ENCODE results near the gene HGFAC. TPM values are rescaled to one million over a fixed set of nuclear protein-coding genes. Genes with fewer than 3 reads are reported as not detected.

HGFAC gene
- total and polyA plus RNA-seq, 10 of the 15 experiments (the other 5 are each of a cell fraction or from before 2014, with no cell fraction given), result 0.38 TPM; not detected in 9

DNA sequence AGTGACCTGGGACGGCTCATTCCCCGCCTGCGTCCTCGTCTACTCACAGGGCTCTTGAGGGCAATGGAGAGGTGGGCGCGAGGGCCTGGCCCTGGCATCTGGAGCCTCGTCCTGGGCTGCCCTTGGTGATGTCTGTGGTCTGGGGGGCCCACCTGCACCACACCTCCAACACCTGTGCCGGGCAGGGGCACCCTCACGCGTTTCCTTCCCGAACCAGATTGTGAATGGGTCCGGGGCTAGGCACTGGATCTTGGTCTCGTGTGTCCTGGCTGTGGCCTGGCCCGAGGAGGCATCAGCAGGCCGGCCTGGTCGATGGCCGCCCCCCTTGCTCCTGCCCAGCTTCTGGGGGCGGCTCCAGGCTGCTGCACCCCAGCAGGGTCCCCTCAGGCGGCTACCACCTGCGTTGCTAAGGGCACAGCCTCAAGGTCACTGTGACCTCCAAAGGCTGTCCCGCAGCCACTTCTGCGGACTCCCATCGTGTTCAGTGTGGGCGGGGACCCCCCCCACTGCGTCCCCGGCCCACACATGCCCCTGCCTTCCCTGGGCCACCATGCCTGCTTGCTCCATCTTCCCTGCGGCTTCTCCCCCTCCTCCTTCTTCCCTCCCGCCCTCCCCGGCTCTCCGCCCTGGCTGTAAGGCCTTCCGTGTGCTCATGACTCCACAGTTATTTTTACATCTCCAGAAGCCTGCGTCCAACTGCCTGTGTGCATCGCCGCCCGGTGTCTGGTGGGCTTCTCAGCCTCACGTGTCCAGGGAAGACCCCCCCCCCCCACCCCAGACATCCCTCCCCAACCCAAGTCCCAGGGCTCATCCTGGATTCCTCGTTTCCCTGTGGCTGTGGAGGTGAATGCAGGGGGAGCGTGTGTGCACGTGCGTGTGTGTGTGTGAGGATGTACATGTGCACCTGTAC lies 25.2 kb downstream of the HGFAC start:
- in situ Hi-C loops (cut with MboI) (no loop called here), intact Hi-C loops (cut with micrococcal nuclease; ENCODE audit: unreplicated experiment) (no loop called here)
- ChIA-PET CTCF (interaction anchor here (1.1 kb wide), 1 partner anchor 13 kb away, joined by 4 read pairs; no protein-coding TSS in a partner anchor), POLR2A (no interaction called here), SMC1A (ENCODE audit: uncharacterized antibody, unreplicated experiment) (no interaction called here), RAD21 (ENCODE audit: unreplicated experiment) (no interaction called here)
- H4K20me1 ChIP-seq (ENCODE audit: control insufficient read depth, insufficient read depth), result no peaks in the 10 kb centered on the region
- no peak overlapping the region for H3K9ac ChIP-seq (ENCODE audit: control insufficient read depth, insufficient read depth, low read length)
- no peaks in the 10 kb centered on the region for H3K79me2 ChIP-seq (ENCODE audit: control insufficient read depth, insufficient read depth, low read length)
- H2AFZ ChIP-seq (ENCODE audit: control insufficient read depth, low read depth, low read length), result no peak overlapping the region
- peaks cover 0 to 3% of the 10 kb centered on the region in 2 experiments; a peak in 2 of 4 replicates for H3K27me3 ChIP-seq (replicated peaks in 1 of 2; ENCODE audit: control insufficient read depth in 2 of 2, insufficient read depth in 2 of 2, low read length in 1 of 2)
- DNase-seq (ENCODE audit: low read depth, low spot score) (no peak), FAIRE-seq (no peak), ATAC-seq (no peak)
- H3K9me3 ChIP-seq (replicated peaks; ENCODE audit: control insufficient read depth, insufficient read depth, low read length), result no peaks in the 10 kb centered on the region; the same call in 2 of the 3 replicates
- BruUV-seq (replicated peaks), result no TSS peak
- WGBS (ENCODE audit: insufficient coverage, insufficient replicate concordance, low lambda C conversion rate, missing lambda C conversion rate), result 40% methylated on average over 28 of the region's 40 CpGs
- H3K4me3 ChIP-seq, result no peak overlapping the region
- TF ChIP-seq ATF2 (IDR thresholded peaks at IDR 0.05; ENCODE audit: low read length) (no peak), CHD2 (IDR thresholded peaks at IDR 0.05; ENCODE audit: borderline replicate concordance, low read depth, low read length) (no peak), MAX (IDR thresholded peaks at IDR 0.05; ENCODE audit: low read depth, low read length) (no peak), RB1 (IDR thresholded peaks at IDR 0.05; ENCODE audit: borderline replicate concordance) (no peak), MLLT1 (IDR thresholded peaks at IDR 0.05) (no peak), POLR2A (IDR thresholded peaks at IDR 0.05; ENCODE audit: low read depth, low read length) (no peak), KDM1A (IDR thresholded peaks at IDR 0.05; ENCODE audit: borderline replicate concordance) (no peak), RAD51 (IDR thresholded peaks at IDR 0.05) (no peak), EED (IDR thresholded peaks at IDR 0.05; ENCODE audit: low read depth) (no peak), MTA2 (IDR thresholded peaks at IDR 0.05; ENCODE audit: low read depth) (no peak), ZNF207 (IDR thresholded peaks at IDR 0.05; ENCODE audit: borderline replicate concordance) (no peak), POLR2AphosphoS2 (IDR thresholded peaks at IDR 0.05; ENCODE audit: low read depth, low read length) (no peak), SMAD1 (IDR thresholded peaks at IDR 0.05; ENCODE audit: low read depth, partially characterized antibody) (no peak), TBL1XR1 (IDR thresholded peaks at IDR 0.05; ENCODE audit: low read depth, low read length) (no peak), ZNF24 (IDR thresholded peaks at IDR 0.05) (no peak), HCFC1 (IDR thresholded peaks at IDR 0.05; ENCODE audit: low read length) (no peak), NRF1 (conservative IDR thresholded peaks at IDR 0.05; ENCODE audit: low read depth, low read length) (no peak)
- TF ChIP-seq, protein P1, sequence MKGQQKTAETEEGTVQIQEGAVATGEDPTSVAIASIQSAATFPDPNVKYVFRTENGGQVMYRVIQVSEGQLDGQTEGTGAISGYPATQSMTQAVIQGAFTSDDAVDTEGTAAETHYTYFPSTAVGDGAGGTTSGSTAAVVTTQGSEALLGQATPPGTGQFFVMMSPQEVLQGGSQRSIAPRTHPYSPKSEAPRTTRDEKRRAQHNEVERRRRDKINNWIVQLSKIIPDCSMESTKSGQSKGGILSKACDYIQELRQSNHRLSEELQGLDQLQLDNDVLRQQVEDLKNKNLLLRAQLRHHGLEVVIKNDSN (IDR thresholded peaks at IDR 0.05; ENCODE audit: borderline replicate concordance, extremely low read length, insufficient read depth, low read depth, low read length), result no peak
- TF ChIP-seq, protein P2, sequence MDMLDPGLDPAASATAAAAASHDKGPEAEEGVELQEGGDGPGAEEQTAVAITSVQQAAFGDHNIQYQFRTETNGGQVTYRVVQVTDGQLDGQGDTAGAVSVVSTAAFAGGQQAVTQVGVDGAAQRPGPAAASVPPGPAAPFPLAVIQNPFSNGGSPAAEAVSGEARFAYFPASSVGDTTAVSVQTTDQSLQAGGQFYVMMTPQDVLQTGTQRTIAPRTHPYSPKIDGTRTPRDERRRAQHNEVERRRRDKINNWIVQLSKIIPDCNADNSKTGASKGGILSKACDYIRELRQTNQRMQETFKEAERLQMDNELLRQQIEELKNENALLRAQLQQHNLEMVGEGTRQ (IDR thresholded peaks at IDR 0.05; ENCODE audit: borderline replicate concordance, low read depth, low read length), result no peak
- no peak overlapping the region for H3K4me2 ChIP-seq (ENCODE audit: control insufficient read depth, insufficient read depth)
- H3K27ac ChIP-seq (ENCODE audit: control insufficient read depth, insufficient read depth), result no peak overlapping the region
- no peaks in the 10 kb centered on the region for H3K4me1 ChIP-seq (ENCODE audit: control insufficient read depth, insufficient read depth, low read length)
- H3K36me3 ChIP-seq (ENCODE audit: control insufficient read depth in 2 of 2, insufficient read depth in 2 of 2, low read length in 1 of 2), result no peaks in the 10 kb centered on the region

Data from GM12878 (cell line).